Osteoblast (primary cell): ENCODE measurements around the gene NPFFR1. TPM values are rescaled to one million over a fixed set of nuclear protein-coding genes. Genes with fewer than 3 reads are reported as not detected.

Source experiments
- DNase-seq: peaks from one replicate; pipeline ENCODE4 v3.0.0; 2011; ENCODE audit warnings: low spot score, mixed read lengths; ENCODE audit not compliant: insufficient read length; ENCODE audit errors: missing footprints
- H2AFZ ChIP-seq: 2 replicates; pipeline ENCODE4 v1.6.0; 2011; ENCODE audit warnings: mild to moderate bottlenecking, low read length
- H3K27ac ChIP-seq: 2 replicates; pipeline ENCODE4 v1.5.1; 2011; ENCODE audit warnings: mild to moderate bottlenecking, low read depth, low read length, moderate library complexity
- H3K27me3 ChIP-seq: 2 replicates; pipeline ENCODE4 v1.6.0; 2012; ENCODE audit warnings: mild to moderate bottlenecking, control low read depth, inconsistent platforms, low read length, moderate library complexity; ENCODE audit not compliant: insufficient read depth
- H3K36me3 ChIP-seq: 2 replicates; pipeline ENCODE4 v1.5.1; 2011; ENCODE audit warnings: mild to moderate bottlenecking, low read length, control low read depth, moderate library complexity; ENCODE audit not compliant: insufficient read depth
- H3K4me1 ChIP-seq: 2 replicates; pipeline ENCODE4 v1.5.1; 2011; ENCODE audit warnings: mild to moderate bottlenecking, low read length, control low read depth, moderate library complexity; ENCODE audit not compliant: insufficient read depth
- H3K4me2 ChIP-seq: 2 replicates; pipeline ENCODE4 v1.6.0; 2011; ENCODE audit warnings: mild to moderate bottlenecking, low read length; ENCODE audit not compliant: insufficient read depth
- H3K4me3 ChIP-seq: fragments of 200-600 bp; sonication (generic); 3 replicates; pipeline ENCODE4 v1.5.1; 2012; ENCODE audit warnings: mild to moderate bottlenecking, low read length, inconsistent platforms; ENCODE audit not compliant: insufficient read depth
- H3K79me2 ChIP-seq: 2 replicates; pipeline ENCODE4 v1.6.0; 2012; ENCODE audit warnings: mild to moderate bottlenecking, low read length, control low read depth, inconsistent platforms; ENCODE audit not compliant: insufficient read depth
- H3K9me3 ChIP-seq: 2 replicates; pipeline ENCODE4 v1.5.1; 2011; ENCODE audit warnings: low read depth, low read length, control low read depth
- H4K20me1 ChIP-seq: 2 replicates; pipeline ENCODE4 v1.6.0; 2012; ENCODE audit warnings: mild to moderate bottlenecking, low read length, control low read depth; ENCODE audit not compliant: insufficient read depth
- total RNA-seq: library from RNA; depleted of rRNA; stranded (reverse); fragments of >200 nt; gene quantifications from 2 replicates; pipeline ENCODE4 v1.2.3, GENCODE V29; 2012
- TF ChIP-seq, protein P1 (sequence below): IDR thresholded peaks from 2 replicates; pipeline ENCODE4 v1.5.1; 2011; ENCODE audit warnings: mild to moderate bottlenecking, low read depth, low read length, moderate library complexity; ENCODE audit errors: extremely low read depth

NPFFR1 gene
- total RNA-seq, 1 donor = not detected

DNA sequence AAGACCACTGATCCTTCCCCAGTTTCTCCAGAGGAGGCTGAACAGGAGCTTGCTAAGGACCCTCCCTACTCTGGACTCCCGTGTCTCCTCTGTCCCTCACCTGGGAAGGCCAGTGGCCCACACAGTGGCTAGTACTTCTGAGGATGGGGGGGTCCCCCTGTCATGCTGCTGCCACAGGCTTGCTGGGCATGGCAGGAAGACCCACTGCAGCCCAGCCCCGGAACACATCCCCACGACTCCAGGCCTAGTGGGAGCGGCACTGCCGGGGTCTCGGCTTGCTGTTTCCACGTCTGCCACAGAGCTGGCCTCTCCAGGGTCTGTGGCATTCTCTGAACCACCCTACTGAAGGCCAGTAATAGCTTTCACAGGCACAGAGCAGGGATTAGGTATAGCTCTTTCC is 25.9 kb upstream of the NPFFR1 start:
- H3K4me2 ChIP-seq = no peak overlapping the region
- H3K27me3 ChIP-seq = no peaks in the 10 kb centered on the region
- H3K4me1 ChIP-seq = no peaks in the 10 kb centered on the region
- no peak overlapping the region for H3K4me3 ChIP-seq
- TF ChIP-seq, protein P1, sequence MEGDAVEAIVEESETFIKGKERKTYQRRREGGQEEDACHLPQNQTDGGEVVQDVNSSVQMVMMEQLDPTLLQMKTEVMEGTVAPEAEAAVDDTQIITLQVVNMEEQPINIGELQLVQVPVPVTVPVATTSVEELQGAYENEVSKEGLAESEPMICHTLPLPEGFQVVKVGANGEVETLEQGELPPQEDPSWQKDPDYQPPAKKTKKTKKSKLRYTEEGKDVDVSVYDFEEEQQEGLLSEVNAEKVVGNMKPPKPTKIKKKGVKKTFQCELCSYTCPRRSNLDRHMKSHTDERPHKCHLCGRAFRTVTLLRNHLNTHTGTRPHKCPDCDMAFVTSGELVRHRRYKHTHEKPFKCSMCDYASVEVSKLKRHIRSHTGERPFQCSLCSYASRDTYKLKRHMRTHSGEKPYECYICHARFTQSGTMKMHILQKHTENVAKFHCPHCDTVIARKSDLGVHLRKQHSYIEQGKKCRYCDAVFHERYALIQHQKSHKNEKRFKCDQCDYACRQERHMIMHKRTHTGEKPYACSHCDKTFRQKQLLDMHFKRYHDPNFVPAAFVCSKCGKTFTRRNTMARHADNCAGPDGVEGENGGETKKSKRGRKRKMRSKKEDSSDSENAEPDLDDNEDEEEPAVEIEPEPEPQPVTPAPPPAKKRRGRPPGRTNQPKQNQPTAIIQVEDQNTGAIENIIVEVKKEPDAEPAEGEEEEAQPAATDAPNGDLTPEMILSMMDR = no peak
- no peaks in the 10 kb centered on the region for H4K20me1 ChIP-seq
- no peak for DNase-seq
- no peak overlapping the region for H2AFZ ChIP-seq
- no peaks in the 10 kb centered on the region for H3K36me3 ChIP-seq
- no peak overlapping the region for H3K27ac ChIP-seq
- no peaks in the 10 kb centered on the region for H3K9me3 ChIP-seq
- no peaks in the 10 kb centered on the region for H3K79me2 ChIP-seq

DNA sequence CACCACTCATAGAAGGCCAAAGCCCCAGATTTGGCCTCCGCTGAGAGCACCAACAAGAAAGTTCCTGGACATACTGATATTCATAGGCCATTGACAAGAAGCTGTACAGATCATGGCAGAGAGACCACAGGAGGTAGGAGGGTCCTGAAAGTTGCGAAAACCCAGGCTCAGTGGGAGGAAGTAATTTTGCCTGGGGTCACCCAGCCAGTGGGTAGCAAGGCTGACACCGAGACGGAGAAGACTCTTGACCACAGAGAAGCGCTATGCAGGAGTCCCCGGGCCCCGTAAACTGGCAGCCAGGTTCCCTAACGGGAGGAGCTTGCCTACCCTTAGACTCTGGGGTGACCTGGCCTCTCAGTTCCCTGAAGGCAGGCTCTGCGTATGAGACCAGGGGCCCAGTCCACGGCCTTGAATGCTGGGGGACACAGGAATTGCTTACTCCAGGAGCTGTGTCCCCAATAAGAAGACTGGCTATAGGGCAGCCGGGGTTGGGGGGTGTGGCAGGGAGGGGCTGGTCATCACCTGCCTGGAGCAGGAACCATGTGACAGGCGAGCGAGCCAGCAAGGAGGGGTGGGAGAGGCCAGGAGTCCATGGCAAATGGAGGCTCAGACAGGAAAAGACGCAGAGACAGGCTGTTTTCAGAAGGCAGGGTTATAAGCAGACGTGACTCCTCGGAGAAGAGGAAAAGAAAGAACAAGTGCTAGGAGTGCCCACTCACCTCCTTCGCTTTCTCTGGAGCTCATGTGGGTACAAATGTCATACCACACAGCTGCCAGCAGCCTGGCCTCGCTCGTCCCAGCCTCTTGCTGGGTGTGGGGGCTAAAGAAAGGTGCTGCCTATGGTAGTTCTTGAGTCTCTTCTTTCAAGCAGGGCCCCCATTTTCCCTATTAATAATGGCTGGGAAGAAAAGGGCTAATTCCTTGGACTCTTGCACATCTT is 24.6 kb upstream of the NPFFR1 start:
- H3K36me3 ChIP-seq = no peaks in the 10 kb centered on the region
- no peaks in the 10 kb centered on the region for H3K9me3 ChIP-seq
- DNase-seq = no peak
- H4K20me1 ChIP-seq = no peaks in the 10 kb centered on the region
- no peak overlapping the region for H3K4me3 ChIP-seq
- H3K4me2 ChIP-seq = no peak overlapping the region
- no peaks in the 10 kb centered on the region for H3K27me3 ChIP-seq
- TF ChIP-seq, protein P1 = no peak
- no peaks in the 10 kb centered on the region for H3K79me2 ChIP-seq
- no peak overlapping the region for H3K27ac ChIP-seq
- no peaks in the 10 kb centered on the region for H3K4me1 ChIP-seq
- H2AFZ ChIP-seq = no peak overlapping the region

DNA sequence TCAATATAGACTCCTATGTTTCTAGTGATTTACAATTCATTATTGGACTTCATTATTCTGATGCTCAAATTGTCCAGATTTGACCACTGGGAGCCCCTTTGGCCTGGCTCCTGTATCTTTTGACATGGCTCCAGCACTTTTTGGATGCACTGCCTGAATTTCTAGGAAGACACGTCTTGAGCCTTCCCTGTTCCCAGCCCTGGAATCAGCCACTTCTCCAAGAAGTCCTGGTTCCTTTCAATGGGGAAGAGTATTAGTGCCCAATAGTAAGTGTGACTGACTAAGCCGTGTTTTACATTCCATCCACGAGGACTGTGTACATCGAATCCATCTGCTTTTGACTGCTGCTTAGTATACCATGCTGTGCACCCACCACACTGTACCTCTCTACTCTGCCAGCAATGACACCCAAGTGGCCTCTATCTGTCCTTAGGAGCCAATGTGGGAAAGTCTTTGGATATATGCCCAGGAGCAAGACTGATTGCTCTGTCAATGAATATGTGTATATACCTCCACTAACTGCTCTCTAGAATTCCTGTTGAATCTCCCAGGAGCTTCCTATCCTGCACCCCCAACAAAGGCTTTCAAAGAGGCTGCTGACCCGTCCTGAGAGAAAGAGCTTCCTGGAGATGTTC is 23.2 kb upstream of the NPFFR1 start:
- Histone ChIP-seq H3K4me2 (no peak overlapping the region), H3K36me3 (no peaks in the 10 kb centered on the region)
- no peak for DNase-seq

More for the DNA sequence above, 23.2 kb upstream of the NPFFR1 start:
- Histone ChIP-seq H3K9me3 (no peaks in the 10 kb centered on the region), H3K27ac (no peak overlapping the region), H3K4me1 (no peaks in the 10 kb centered on the region), H2AFZ (no peak overlapping the region), H3K4me3 (no peak overlapping the region), H4K20me1 (no peaks in the 10 kb centered on the region), H3K27me3 (no peaks in the 10 kb centered on the region), H3K79me2 (no peaks in the 10 kb centered on the region)
- TF ChIP-seq, protein P1 = no peak
